Esophagus (tissue), 2 donors: ENCODE results near the gene FAM227B. TPM values are rescaled to one million over a fixed set of nuclear protein-coding genes. Genes with fewer than 3 reads are reported as not detected.
"Not testable (repeated sequence)": the region's sequence is repeated elsewhere in the genome, so short reads cannot be mapped to it uniquely, and the experiment has no call there.

ENCODE experiments used
- H3K27ac ChIP-seq, 2 donors: one replicate each; pipeline ENCODE4 v1.5.1; 2013; ENCODE audit warnings: low read depth in 2 of 2, mild to moderate bottlenecking in 2 of 2, inconsistent platforms in 1 of 2, low read length in 1 of 2, moderate library complexity in 1 of 2
- H3K27me3 ChIP-seq, 2 donors: one replicate each; pipeline ENCODE4 v1.6.1; 2013; ENCODE audit warnings: low read length in 2 of 2, control low read depth in 1 of 2, mild to moderate bottlenecking in 1 of 2; ENCODE audit not compliant: insufficient read depth in 2 of 2, control insufficient read depth in 1 of 2
- H3K36me3 ChIP-seq, 2 donors: one replicate each; pipeline ENCODE4 v1.6.1; 2013; ENCODE audit warnings: low read length in 1 of 2; ENCODE audit not compliant: control insufficient read depth in 2 of 2, insufficient read depth in 2 of 2
- H3K4me1 ChIP-seq, 2 donors: one replicate each; pipeline ENCODE4 v1.6.1; 2013; ENCODE audit warnings: low read length in 1 of 2; ENCODE audit not compliant: control insufficient read depth in 2 of 2, insufficient read depth in 2 of 2
- H3K4me3 ChIP-seq, 2 donors: one replicate each; pipeline ENCODE4 v1.5.1; 2013; ENCODE audit warnings: low read length in 2 of 2, mild to moderate bottlenecking in 2 of 2, low read depth in 1 of 2, moderate library complexity in 1 of 2
- H3K9me3 ChIP-seq, 2 donors: one replicate each; pipeline ENCODE4 v1.6.1; 2013; ENCODE audit warnings: mild to moderate bottlenecking in 2 of 2, low read depth in 1 of 2, low read length in 1 of 2, moderate library complexity in 1 of 2; ENCODE audit not compliant: control insufficient read depth in 2 of 2, insufficient read depth in 1 of 2
- WGBS, 2 donors: extraction: QIAGEN DNeasy Blood & Tissue Kit; methylation state at CpG; one replicate each; pipeline ENCODE4 v1.1.7; 2013; 5-methylcytosine and 5-hydroxymethylcytosine counted together
- polyA plus RNA-seq, 2 donors: library from polyadenylated mRNA; stranded (reverse); fragments of 200-250 nt; gene quantifications; one replicate each; pipeline ENCODE4 v1.2.3, GENCODE V29; 2013
- donor health status: healthy with polysubstance abuse.
- donor health status: Bipolar disorder and iron deficiency.

FAM227B gene
- 1 to 10 TPM; 1.1 to 2.0 TPM for polyA plus RNA-seq

GRCh38 chr15:49620658-49621368 lies at the start of gene FAM227B, which contains the start of gene DTWD1:
Gene FAM227B, minus strand, starts transcription at chr15:49620818. Its CDS starts 5,647 bp downstream, at chr15:49615171.
Gene DTWD1, plus strand, starts transcription at chr15:49621048. Its CDS starts 4,120 bp downstream, at chr15:49625168.
- WGBS, 2 donors = 0% methylated on average over 59 of the region's 59 CpGs
- peak within 1 kb of the TSS; percentile 98 for H3K27ac ChIP-seq
- no peaks in the 10 kb centered on the region for H3K27me3 ChIP-seq
- peaks cover 0 to 2% of the 10 kb centered on the region in 2 donors for H3K36me3 ChIP-seq
- H3K4me1 ChIP-seq = no peaks in the 10 kb centered on the region
- H3K9me3 ChIP-seq = peaks cover 0 to 2% of the 10 kb centered on the region in 2 donors
- peak within 1 kb of the TSS; percentile 89 to 98 for H3K4me3 ChIP-seq

GRCh38 chr15:49669288-49669687 lies 48.7 kb upstream of the FAM227B start:
- no peaks in the 10 kb centered on the region for H3K27me3 ChIP-seq
- H3K9me3 ChIP-seq = no peaks in the 10 kb centered on the region
- H3K27ac ChIP-seq = no peak overlapping the region
- H3K36me3 ChIP-seq = no peaks in the 10 kb centered on the region
- 70 to 79% methylated on average over 1 of the region's 1 CpG for WGBS, 2 donors
- no peak overlapping the region for H3K4me3 ChIP-seq
- H3K4me1 ChIP-seq = no peaks in the 10 kb centered on the region

GRCh38 chr15:49666486-49666885 lies 45.9 kb upstream of the FAM227B start:
- not testable (repeated sequence) for H3K36me3 ChIP-seq, H3K27ac ChIP-seq, H3K4me3 ChIP-seq, H3K4me1 ChIP-seq, H3K27me3 ChIP-seq, H3K9me3 ChIP-seq
- WGBS, 2 donors = 84 to 89% methylated on average over 3 of the region's 3 CpGs

GRCh38 chr15:49664716-49665115 lies 44.1 kb upstream of the FAM227B start:
- Histone ChIP-seq H3K4me3 (no peak overlapping the region), H3K27ac (no peak overlapping the region), H3K9me3 (no peaks in the 10 kb centered on the region), H3K36me3 (no peaks in the 10 kb centered on the region), H3K27me3 (no peaks in the 10 kb centered on the region), H3K4me1 (no peaks in the 10 kb centered on the region)
- 64 to 83% methylated on average over 1 of the region's 1 CpG for WGBS, 2 donors

GRCh38 chr15:49656734-49657133 lies 36.1 kb upstream of the FAM227B start:
- Histone ChIP-seq H3K27ac (no peak overlapping the region), H3K4me3 (no peak overlapping the region), H3K9me3 (peaks cover 5 to 6% of the 10 kb centered on the region in 2 donors), H3K36me3 (no peaks in the 10 kb centered on the region), H3K4me1 (no peaks in the 10 kb centered on the region), H3K27me3 (no peaks in the 10 kb centered on the region)
- 86 to 87% methylated on average over 1 of the region's 1 CpG for WGBS, 2 donors

- no peaks in the 10 kb centered on the region for H3K36me3 ChIP-seq
- H3K27me3 ChIP-seq = no peaks in the 10 kb centered on the region
- H3K9me3 ChIP-seq = peaks cover 5 to 6% of the 10 kb centered on the region in 2 donors
- H3K27ac ChIP-seq = no peak overlapping the region
- H3K4me1 ChIP-seq = no peaks in the 10 kb centered on the region
- no peak overlapping the region for H3K4me3 ChIP-seq
- WGBS, 2 donors = 92 to 97% methylated on average over 1 of the region's 1 CpG
Observed at GRCh38 chr15:49652922-49653321, 32.3 kb upstream of the FAM227B start.

GRCh38 chr15:49650676-49651075 lies 30.1 kb upstream of the FAM227B start:
- H3K36me3 ChIP-seq = no peaks in the 10 kb centered on the region
- H3K27ac ChIP-seq = no peak overlapping the region
- no peaks in the 10 kb centered on the region for H3K4me1 ChIP-seq
- no peaks in the 10 kb centered on the region for H3K27me3 ChIP-seq
- H3K4me3 ChIP-seq = no peak overlapping the region
- 65 to 76% methylated on average over 2 of the region's 2 CpGs for whole genome bisulfite sequencing, 2 donors
- peaks cover 5 to 6% of the 10 kb centered on the region in 2 donors for H3K9me3 ChIP-seq

- no peak overlapping the region for H3K27ac ChIP-seq
- WGBS, 2 donors = 97 to 100% methylated on average over 1 of the region's 1 CpG
Observed at GRCh38 chr15:49649987-49650386, 29.4 kb upstream of the FAM227B start.

GRCh38 chr15:49646891-49647290 lies 26.3 kb upstream of the FAM227B start:
- Histone ChIP-seq H3K36me3 (no peaks in the 10 kb centered on the region), H3K27ac (no peak overlapping the region), H3K4me3 (no peak overlapping the region), H3K9me3 (no peaks in the 10 kb centered on the region), H3K4me1 (no peaks in the 10 kb centered on the region), H3K27me3 (no peaks in the 10 kb centered on the region)
- 89 to 94% methylated on average over 2 of the region's 2 CpGs for WGBS, 2 donors

More at GRCh38 chr15:49649987-49650386, 29.4 kb upstream of the FAM227B start:
- Histone ChIP-seq H3K4me1 (no peaks in the 10 kb centered on the region), H3K4me3 (no peak overlapping the region), H3K27me3 (no peaks in the 10 kb centered on the region), H3K36me3 (no peaks in the 10 kb centered on the region), H3K9me3 (peaks cover 5 to 6% of the 10 kb centered on the region in 2 donors)

- no peak overlapping the region for H3K27ac ChIP-seq
- no peaks in the 10 kb centered on the region for H3K4me1 ChIP-seq
- H3K27me3 ChIP-seq = no peaks in the 10 kb centered on the region
- H3K4me3 ChIP-seq = no peak overlapping the region
- H3K36me3 ChIP-seq = no peaks in the 10 kb centered on the region
- no peaks in the 10 kb centered on the region for H3K9me3 ChIP-seq
Observed at GRCh38 chr15:49645941-49646340, 25.3 kb upstream of the FAM227B start.
